PC-3 (cell line): ENCODE measurements around the gene CTNNA3. TPM values are rescaled to one million over a fixed set of nuclear protein-coding genes. Genes with fewer than 3 reads are reported as not detected.

Experiments
- ATAC-seq: fragments of 200-7000 bp; cut with Tn5 transposase; 2 replicates; pipeline ENCODE4 v1.9.1; 2020; ENCODE audit warnings: mild to moderate bottlenecking, moderate library complexity
- BruUV-seq: library from RNA; stranded (reverse); fragments of 400-500 nt; replicated peaks from 2 replicates; lab custom pipeline; 2021; lab: Mats Ljungman, UMichigan
- CTCF ChIA-PET: fragments of 300-600 bp; sonication (Branson Sonifier 250); formaldehyde crosslinking; loops from one replicate; lab custom pipeline; 2022; ENCODE audit warnings: antibody characterized with exemption; lab: Charles Lee
- POLR2A ChIA-PET: fragments of 300-600 bp; sonication (Branson Sonifier 250); formaldehyde crosslinking; loops from one replicate; lab custom pipeline; 2022; ENCODE audit warnings: antibody characterized with exemption; ENCODE audit not compliant: unreplicated experiment; lab: Charles Lee
- DNase-seq: peaks from one replicate; pipeline ENCODE4 v3.0.0-alpha.2; 2015
- H2AFZ ChIP-seq: fragments of 300-600 bp; sonication (generic); 2 replicates; pipeline ENCODE4 v1.6.0; 2016; ENCODE audit warnings: antibody characterized with exemption, low read length
- H3F3A ChIP-seq: fragments of 300-600 bp; sonication (generic); one replicate; pipeline ENCODE4 v1.6.0; 2017; ENCODE audit warnings: antibody characterized with exemption, low read length, control low read depth, mild to moderate bottlenecking; ENCODE audit not compliant: unreplicated experiment
- H3K27ac ChIP-seq: fragments of 300-600 bp; sonication (generic); 2 replicates; pipeline ENCODE4 v1.5.1; 2016; ENCODE audit warnings: mild to moderate bottlenecking, low read length
- H3K27me3 ChIP-seq: fragments of 300-600 bp; sonication (generic); 2 replicates; pipeline ENCODE4 v1.6.1; 2016; ENCODE audit warnings: low read length, mixed read lengths
- H3K36me3 ChIP-seq: fragments of 300-600 bp; sonication (generic); 2 replicates; pipeline ENCODE4 v1.6.1; 2016; ENCODE audit warnings: low read depth, mixed run types, low read length, mixed read lengths
- H3K4me1 ChIP-seq: fragments of 300-600 bp; sonication (generic); 2 replicates; pipeline ENCODE4 v1.5.1; 2016; ENCODE audit warnings: low read length; ENCODE audit not compliant: insufficient read depth
- H3K4me2 ChIP-seq: fragments of 300-600 bp; sonication (generic); 2 replicates; pipeline ENCODE4 v1.6.0; 2016; ENCODE audit warnings: low read length
- H3K4me3 ChIP-seq: fragments of 300-600 bp; sonication (generic); 2 replicates; pipeline ENCODE4 v1.5.1; 2016; ENCODE audit warnings: mild to moderate bottlenecking, low read length, mixed read lengths
- H3K79me2 ChIP-seq: fragments of 300-600 bp; sonication (generic); 2 replicates; pipeline ENCODE4 v1.6.1; 2017; ENCODE audit warnings: low read length, mixed read lengths
- H3K9ac ChIP-seq: fragments of 300-600 bp; sonication (generic); 2 replicates; pipeline ENCODE4 v1.6.0; 2016; ENCODE audit warnings: mild to moderate bottlenecking, low read length
- H3K9me2 ChIP-seq: fragments of 300-600 bp; sonication (generic); replicated peaks from 2 replicates; pipeline ENCODE4 v1.6.1; 2016; ENCODE audit warnings: mixed run types, low read length, mixed read lengths
- H3K9me3 ChIP-seq: fragments of 300-600 bp; sonication (generic); 2 replicates; pipeline ENCODE4 v1.6.1; 2016; ENCODE audit warnings: low read length, mixed read lengths
- H4K20me1 ChIP-seq: fragments of 300-600 bp; sonication (generic); 2 replicates; pipeline ENCODE4 v1.6.1; 2016; ENCODE audit warnings: low read length, mixed read lengths
- EZH2 ChIP-seq: fragments of 300-600 bp; sonication (generic); IDR thresholded peaks from one replicate; pipeline ENCODE4 v1.6.1; 2017; ENCODE audit warnings: antibody characterized with exemption, mild to moderate bottlenecking, low read length; ENCODE audit not compliant: unreplicated experiment
- EZH2phosphoT487 ChIP-seq: fragments of 300-600 bp; sonication (generic); IDR thresholded peaks from 2 replicates; pipeline ENCODE4 v1.6.1; 2018; ENCODE audit warnings: mild to moderate bottlenecking, antibody characterized with exemption, low read length, borderline replicate concordance
- intact Hi-C: fragments of 100-400 bp; cut with micrococcal nuclease; formaldehyde crosslinking; loops from 2 replicates; pipeline ENCODE4 v1.9.0; 2023
- total RNA-seq: library from RNA; depleted of rRNA; stranded (reverse); fragments of >200 nt; gene quantifications from 2 replicates; pipeline ENCODE4 v1.2.3, GENCODE V29; 2014
- TF ChIP-seq, protein P1 (sequence below): fragments of 300-600 bp; sonication (generic); conservative IDR thresholded peaks from 2 replicates; pipeline ENCODE4 v1.5.1; 2017; ENCODE audit warnings: antibody characterized with exemption, low read depth, mild to moderate bottlenecking, low read length

The CTNNA3 gene
- total RNA-seq, 1 experiment from 2014 or later, result 1.9 TPM

DNA sequence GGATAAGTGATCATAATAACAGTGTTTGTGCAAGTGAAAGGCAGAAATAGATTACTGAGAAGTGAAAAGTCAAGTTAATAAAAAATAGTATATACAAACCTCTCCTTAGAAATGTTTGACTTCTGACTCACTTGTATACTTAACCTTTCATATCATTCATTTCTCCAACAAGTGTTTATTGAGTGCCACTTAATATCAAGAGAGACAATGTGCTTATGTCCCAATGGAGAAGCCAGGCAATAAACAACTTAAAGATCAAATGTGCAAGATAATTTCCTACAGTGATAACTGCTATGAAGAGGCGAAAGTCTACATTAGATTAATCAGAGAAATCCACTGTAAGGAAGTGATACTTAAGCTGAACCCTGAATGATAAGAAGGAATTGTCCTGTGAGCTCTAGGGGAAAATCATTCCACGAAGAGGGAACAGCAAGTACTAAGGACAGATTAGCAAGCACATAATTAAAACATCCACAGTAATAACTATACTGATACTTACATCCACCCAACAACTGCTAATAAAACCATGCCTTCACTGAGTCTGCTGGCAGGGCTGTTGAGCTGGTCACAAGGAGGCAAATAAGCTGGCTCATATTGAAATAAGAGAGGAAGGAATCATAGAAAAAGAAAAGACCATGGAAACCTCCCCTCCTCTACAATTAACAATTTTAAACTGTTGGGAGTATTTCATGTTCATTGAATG, 203.5 kb downstream of the CTNNA3 start:
- peak overlapping the region; percentile 0; the same call in 1 of the 2 replicates for H3K9ac ChIP-seq
- H3K27me3 ChIP-seq, result no peaks in the 10 kb centered on the region
- peak overlapping the region; percentile 40 for H3K27ac ChIP-seq
- H3K9me3 ChIP-seq, result no peaks in the 10 kb centered on the region
- H3F3A ChIP-seq, result no peaks in the 10 kb centered on the region
- H3K4me2 ChIP-seq, result peak overlapping the region; percentile 58
- peak; percentile 88 for DNase-seq
- ATAC-seq, result peak; percentile 92
- no TSS peak for BruUV-seq
- intact Hi-C loops, result loop anchor here (1.0 to 5.0 kb wide), 4 partner anchors 14 to 186 kb away; no protein-coding TSS in a partner anchor
- peak overlapping the region; percentile 1; the same call in 1 of the 2 replicates for H2AFZ ChIP-seq
- H3K79me2 ChIP-seq, result no peaks in the 10 kb centered on the region
- TF ChIP-seq, protein P1, sequence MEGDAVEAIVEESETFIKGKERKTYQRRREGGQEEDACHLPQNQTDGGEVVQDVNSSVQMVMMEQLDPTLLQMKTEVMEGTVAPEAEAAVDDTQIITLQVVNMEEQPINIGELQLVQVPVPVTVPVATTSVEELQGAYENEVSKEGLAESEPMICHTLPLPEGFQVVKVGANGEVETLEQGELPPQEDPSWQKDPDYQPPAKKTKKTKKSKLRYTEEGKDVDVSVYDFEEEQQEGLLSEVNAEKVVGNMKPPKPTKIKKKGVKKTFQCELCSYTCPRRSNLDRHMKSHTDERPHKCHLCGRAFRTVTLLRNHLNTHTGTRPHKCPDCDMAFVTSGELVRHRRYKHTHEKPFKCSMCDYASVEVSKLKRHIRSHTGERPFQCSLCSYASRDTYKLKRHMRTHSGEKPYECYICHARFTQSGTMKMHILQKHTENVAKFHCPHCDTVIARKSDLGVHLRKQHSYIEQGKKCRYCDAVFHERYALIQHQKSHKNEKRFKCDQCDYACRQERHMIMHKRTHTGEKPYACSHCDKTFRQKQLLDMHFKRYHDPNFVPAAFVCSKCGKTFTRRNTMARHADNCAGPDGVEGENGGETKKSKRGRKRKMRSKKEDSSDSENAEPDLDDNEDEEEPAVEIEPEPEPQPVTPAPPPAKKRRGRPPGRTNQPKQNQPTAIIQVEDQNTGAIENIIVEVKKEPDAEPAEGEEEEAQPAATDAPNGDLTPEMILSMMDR, result no peak
- TF ChIP-seq EZH2 (no peak), EZH2phosphoT487 (no peak)
- H3K4me3 ChIP-seq, result peak overlapping the region; percentile 21
- no peaks in the 10 kb centered on the region for H3K36me3 ChIP-seq
- H3K4me1 ChIP-seq, result peaks cover 19% of the 10 kb centered on the region
- H4K20me1 ChIP-seq, result no peaks in the 10 kb centered on the region
- ChIA-PET POLR2A (interaction anchor here (0.6 to 0.8 kb wide), 2 partner anchors 14 to 27 kb away, joined by 3 read pairs; no protein-coding TSS in a partner anchor), CTCF (interaction anchor here (0.8 to 1.3 kb wide), 2 partner anchors 14 to 29 kb away, joined by 3 to 10 read pairs; no protein-coding TSS in a partner anchor)
- no peaks in the 10 kb centered on the region for H3K9me2 ChIP-seq

- Histone ChIP-seq H3K4me2 (no peak overlapping the region), H3K9me3 (no peaks in the 10 kb centered on the region), H2AFZ (no peak overlapping the region), H3K4me1 (peaks cover 18% of the 10 kb centered on the region), H3K9ac (no peak overlapping the region), H4K20me1 (no peaks in the 10 kb centered on the region), H3K9me2 (no peaks in the 10 kb centered on the region), H3K4me3 (no peak overlapping the region), H3F3A (no peaks in the 10 kb centered on the region), H3K79me2 (no peaks in the 10 kb centered on the region), H3K27me3 (no peaks in the 10 kb centered on the region), H3K36me3 (no peaks in the 10 kb centered on the region), H3K27ac (no peak overlapping the region)
- no peak for DNase-seq
- no peak for TF ChIP-seq EZH2phosphoT487
- no peak for TF ChIP-seq EZH2
- TF ChIP-seq, protein P1, result no peak
- intact Hi-C loops, result no loop called here
- no TSS peak for BruUV-seq
- CTCF ChIA-PET, result no interaction called here
- POLR2A ChIA-PET, result interaction anchor here (0.7 kb wide), 1 partner anchor 631 kb away, joined by 6 read pairs; no protein-coding TSS in a partner anchor
- no peak for ATAC-seq
Observed at GRCh38 chr10:67487906-67488619, 207.9 kb downstream of the CTNNA3 start.
